Thymus (tissue), 14 donors: ENCODE measurements around the gene POFUT2. TPM values are rescaled to one million over a fixed set of nuclear protein-coding genes. Genes with fewer than 3 reads are reported as not detected.

Experiments used
- DNase-seq, 9 donors: peaks; one replicate each; pipeline ENCODE4 v3.0.0-alpha.2; 2013; ENCODE audit warnings: low spot score in 9 of 9, low read depth in 6 of 9, missing footprints in 1 of 9
- H3K27ac ChIP-seq, 2 donors: one replicate each; pipeline ENCODE4 v1.5.1; 2013; ENCODE audit warnings: control low read depth in 1 of 2, low read depth in 1 of 2, low read length in 1 of 2, mild to moderate bottlenecking in 1 of 2, moderate library complexity in 1 of 2
- H3K27me3 ChIP-seq, 2 donors: one replicate each; pipeline ENCODE4 v1.5.1; 2013; ENCODE audit warnings: low read length in 1 of 2; ENCODE audit not compliant: control insufficient read depth in 2 of 2, insufficient read depth in 1 of 2
- H3K36me3 ChIP-seq, 2 donors: one replicate each; pipeline ENCODE4 v1.5.1; 2013; ENCODE audit warnings: low read length in 1 of 2, mild to moderate bottlenecking in 1 of 2, moderate library complexity in 1 of 2; ENCODE audit not compliant: control insufficient read depth in 2 of 2, insufficient read depth in 2 of 2
- H3K4me1 ChIP-seq, 2 donors: one replicate each; pipeline ENCODE4 v1.5.1; 2013; ENCODE audit warnings: low read length in 2 of 2; ENCODE audit not compliant: control insufficient read depth in 2 of 2, insufficient read depth in 2 of 2
- H3K4me3 ChIP-seq, 2 donors: one replicate each; pipeline ENCODE4 v1.5.1; 2013; ENCODE audit warnings: low read length in 2 of 2, control low read depth in 1 of 2, mild to moderate bottlenecking in 1 of 2
- H3K9me3 ChIP-seq, 2 donors: one replicate each; pipeline ENCODE4 v1.5.1; 2013; ENCODE audit warnings: low read length in 1 of 2, mild to moderate bottlenecking in 1 of 2; ENCODE audit not compliant: control insufficient read depth in 2 of 2, insufficient read depth in 1 of 2
- WGBS: extraction: QIAGEN DNeasy Blood & Tissue Kit; methylation state at CpG from one replicate; pipeline ENCODE4 v1.1.7; 2013; 5-methylcytosine and 5-hydroxymethylcytosine counted together
- long read RNA-seq, 10 donors: transcript quantifications; one replicate each; lab custom pipeline, GENCODE V29; 2026
- polyA plus RNA-seq: library from polyadenylated mRNA; stranded (reverse); fragments of 200-250 nt; gene quantifications from one replicate; pipeline ENCODE4 v1.2.3, GENCODE V29; 2013
- total RNA-seq: library from RNA; stranded (reverse); fragments of 120-200 nt; gene quantifications from one replicate; pipeline ENCODE4 v1.2.4, GENCODE V29; 2013
- donor health status: healthy.

The POFUT2 gene, protein sequence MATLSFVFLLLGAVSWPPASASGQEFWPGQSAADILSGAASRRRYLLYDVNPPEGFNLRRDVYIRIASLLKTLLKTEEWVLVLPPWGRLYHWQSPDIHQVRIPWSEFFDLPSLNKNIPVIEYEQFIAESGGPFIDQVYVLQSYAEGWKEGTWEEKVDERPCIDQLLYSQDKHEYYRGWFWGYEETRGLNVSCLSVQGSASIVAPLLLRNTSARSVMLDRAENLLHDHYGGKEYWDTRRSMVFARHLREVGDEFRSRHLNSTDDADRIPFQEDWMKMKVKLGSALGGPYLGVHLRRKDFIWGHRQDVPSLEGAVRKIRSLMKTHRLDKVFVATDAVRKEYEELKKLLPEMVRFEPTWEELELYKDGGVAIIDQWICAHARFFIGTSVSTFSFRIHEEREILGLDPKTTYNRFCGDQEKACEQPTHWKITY
- 5.7 TPM for total RNA-seq
- 31.9 TPM for polyA plus RNA-seq
- long read RNA-seq, donor 1: 0 reads
- long read RNA-seq, donor 2, transcript POFUT2-203 (9 exons, 2,871 nt): major isoform, 7 of 10 reads
- long read RNA-seq, donor 2, partial matches to known transcripts: 0 of 10 reads
- long read RNA-seq, donor 2, other reads (novel, unspliced or antisense): 0 of 10 reads
- long read RNA-seq, donor 3, partial matches to known transcripts: 0 of 3 reads
- long read RNA-seq, donor 3, other reads (novel, unspliced or antisense): 0 of 3 reads
- long read RNA-seq, donor 4, partial matches to known transcripts: 0 of 2 reads
- long read RNA-seq, donor 4, other reads (novel, unspliced or antisense): 0 of 2 reads
- long read RNA-seq, donor 5, partial matches to known transcripts: 0 of 4 reads
- long read RNA-seq, donor 5, other reads (novel, unspliced or antisense): 0 of 4 reads
- long read RNA-seq, donor 6, partial matches to known transcripts: 0 of 2 reads
- long read RNA-seq, donor 6, other reads (novel, unspliced or antisense): 0 of 2 reads
- long read RNA-seq, donor 7, partial matches to known transcripts: 0 of 2 reads
- long read RNA-seq, donor 7, other reads (novel, unspliced or antisense): 0 of 2 reads
- long read RNA-seq, donor 8, partial matches to known transcripts: 0 of 1 reads
- long read RNA-seq, donor 8, other reads (novel, unspliced or antisense): 0 of 1 reads
- long read RNA-seq, donor 9: 0 reads
- long read RNA-seq, donor 10, full-length matches to known transcripts: 1 of 1 reads
- long read RNA-seq, donor 10, partial matches to known transcripts: 0 of 1 reads
- long read RNA-seq, donor 10, other reads (novel, unspliced or antisense): 0 of 1 reads

DNA sequence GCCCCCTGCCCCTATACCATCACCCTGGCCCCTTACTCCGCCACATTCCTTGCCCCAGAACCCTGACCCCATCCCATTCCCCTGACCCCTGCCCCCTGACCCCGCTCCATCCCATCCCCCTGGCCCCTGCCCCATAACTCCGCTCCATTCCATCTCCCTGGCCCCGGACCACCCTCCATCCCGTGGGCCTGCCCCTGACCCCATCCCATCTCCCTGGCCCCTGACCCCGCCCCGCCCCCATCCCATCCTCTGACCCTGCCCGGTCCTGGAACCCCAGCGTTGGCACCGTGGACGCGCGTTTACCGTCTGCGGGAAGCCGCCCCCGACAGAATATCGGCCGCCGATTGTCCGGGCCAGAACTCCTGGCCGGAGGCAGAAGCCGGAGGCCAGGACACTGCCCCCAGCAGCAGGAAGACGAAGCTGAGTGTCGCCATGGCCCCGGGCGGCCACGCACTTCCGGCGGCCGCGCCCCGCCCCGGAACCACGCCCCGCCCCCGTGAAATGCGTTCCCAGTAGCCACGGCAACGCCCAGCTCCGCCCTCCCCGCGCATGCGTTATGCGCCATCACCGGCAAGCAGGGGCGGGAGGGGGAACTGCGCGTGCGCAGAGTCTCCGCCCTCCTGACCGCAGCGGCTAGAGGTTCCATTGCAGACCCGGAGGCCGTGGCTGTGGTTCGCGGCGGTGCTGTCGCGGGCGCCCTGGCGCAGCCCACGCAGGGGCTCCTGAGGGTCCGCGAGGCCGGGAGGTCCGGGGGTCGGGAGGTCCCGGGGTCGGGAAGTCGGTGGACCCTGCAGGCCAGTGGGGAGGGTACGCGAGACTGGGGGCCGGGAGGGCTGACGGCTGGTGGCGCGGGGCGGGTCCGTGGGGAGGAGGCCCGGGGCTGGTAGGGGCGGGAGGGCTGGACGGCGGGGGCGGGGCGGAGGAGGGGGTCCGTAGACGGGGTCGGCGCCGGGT is at the start of gene POFUT2:
POFUT2 (minus strand) TSS at position 458 of the 954 bp plus-strand sequence; CDS start at position 434, 24 bp downstream.
- WGBS: 1% methylated on average over 90 of the region's 90 CpGs
- Histone ChIP-seq H3K4me3 (peak within 1 kb of the TSS; percentile 73 to 95), H3K27ac (peak within 1 kb of the TSS in 1 of 2 donors; percentile 73), H3K4me1 (peaks cover 12 to 16% of the 10 kb centered on the region in 2 donors), H3K9me3 (no peaks in the 10 kb centered on the region), H3K27me3 (peaks cover 0 to 9% of the 10 kb centered on the region in 2 donors), H3K36me3 (peaks cover 15 to 26% of the 10 kb centered on the region in 2 donors)
- DNase-seq: peak; percentile 83 to 99 (median 94)

DNA sequence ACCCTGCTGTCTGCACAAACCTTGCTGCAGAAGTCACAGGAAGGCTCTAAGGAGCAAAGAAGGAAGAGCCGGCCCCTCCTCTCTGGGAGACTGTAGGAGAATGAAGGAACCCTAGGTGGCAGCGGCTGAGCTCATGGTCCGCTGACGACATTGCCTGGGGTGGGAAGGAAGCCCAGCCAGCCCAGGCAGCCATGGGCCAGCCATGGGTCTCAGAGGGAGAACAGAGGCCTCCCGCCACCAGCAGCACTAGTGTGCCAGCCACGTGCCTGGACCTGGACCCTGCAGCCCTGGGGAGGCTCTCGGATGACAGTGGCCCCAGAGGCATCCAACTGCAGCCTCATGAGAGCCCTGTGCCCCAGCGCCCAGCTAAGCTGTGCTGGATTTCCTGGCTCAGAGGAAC is 49.2 kb upstream of the POFUT2 start:
- no peaks in the 10 kb centered on the region for H3K36me3 ChIP-seq
- H3K27ac ChIP-seq: no peak overlapping the region
- no peaks in the 10 kb centered on the region for H3K4me1 ChIP-seq
- WGBS: 70% methylated on average over 8 of the region's 8 CpGs
- H3K4me3 ChIP-seq: no peak overlapping the region
- H3K27me3 ChIP-seq: peaks cover 0 to 15% of the 10 kb centered on the region in 2 donors
- H3K9me3 ChIP-seq: no peaks in the 10 kb centered on the region
- no peak for DNase-seq

GRCh38 chr21:45336535-45336810 is 48.8 kb upstream of the POFUT2 start:
- H3K9me3 ChIP-seq: no peaks in the 10 kb centered on the region
- H3K36me3 ChIP-seq: no peaks in the 10 kb centered on the region
- 89% methylated on average over 4 of the region's 4 CpGs for WGBS
- no peak overlapping the region for H3K4me3 ChIP-seq
- DNase-seq: no peak
- no peak overlapping the region for H3K27ac ChIP-seq
- H3K4me1 ChIP-seq: no peaks in the 10 kb centered on the region
- H3K27me3 ChIP-seq: peaks cover 0 to 15% of the 10 kb centered on the region in 2 donors

GRCh38 chr21:45335761-45336534 is 48.3 kb upstream of the POFUT2 start:
- H3K4me3 ChIP-seq: no peak overlapping the region
- no peak for DNase-seq
- WGBS: 92% methylated on average over 19 of the region's 19 CpGs
- peaks cover 0 to 11% of the 10 kb centered on the region in 2 donors for H3K27me3 ChIP-seq
- no peak overlapping the region for H3K27ac ChIP-seq
- no peaks in the 10 kb centered on the region for H3K36me3 ChIP-seq
- no peaks in the 10 kb centered on the region for H3K9me3 ChIP-seq
- H3K4me1 ChIP-seq: no peaks in the 10 kb centered on the region

GRCh38 chr21:45335151-45335760 is 47.6 kb upstream of the POFUT2 start:
- Histone ChIP-seq H3K27ac (no peak overlapping the region), H3K4me3 (no peak overlapping the region), H3K36me3 (no peaks in the 10 kb centered on the region), H3K4me1 (no peaks in the 10 kb centered on the region), H3K27me3 (peaks cover 0 to 11% of the 10 kb centered on the region in 2 donors), H3K9me3 (no peaks in the 10 kb centered on the region)
- 94% methylated on average over 14 of the region's 14 CpGs for WGBS
- DNase-seq: no peak

- H3K4me1 ChIP-seq: no peaks in the 10 kb centered on the region
Measured at GRCh38 chr21:45334591-45335081, 46.9 kb upstream of the POFUT2 start.

GRCh38 chr21:45334134-45334533 is 46.4 kb upstream of the POFUT2 start:
- Histone ChIP-seq H3K27me3 (peaks cover 0 to 11% of the 10 kb centered on the region in 2 donors), H3K36me3 (no peaks in the 10 kb centered on the region), H3K9me3 (no peaks in the 10 kb centered on the region), H3K4me3 (no peak overlapping the region), H3K4me1 (no peaks in the 10 kb centered on the region), H3K27ac (no peak overlapping the region)
- WGBS: 91% methylated on average over 8 of the region's 8 CpGs
- no peak for DNase-seq

More at GRCh38 chr21:45334591-45335081, 46.9 kb upstream of the POFUT2 start:
- no peaks in the 10 kb centered on the region for H3K36me3 ChIP-seq
- peaks cover 0 to 11% of the 10 kb centered on the region in 2 donors for H3K27me3 ChIP-seq
- H3K4me3 ChIP-seq: no peak overlapping the region
- DNase-seq: no peak
- 95% methylated on average over 9 of the region's 9 CpGs for WGBS
- no peak overlapping the region for H3K27ac ChIP-seq
- H3K9me3 ChIP-seq: no peaks in the 10 kb centered on the region
